Transverse colon (tissue), 4 donors: ENCODE measurements around the gene APIP. TPM values are rescaled to one million over a fixed set of nuclear protein-coding genes. Genes with fewer than 3 reads are reported as not detected.

Source experiments
- DNase-seq: peaks from one replicate; pipeline ENCODE4 v3.0.0-alpha.2; 2019
- H3K27ac ChIP-seq, 4 donors: fragments of 200-600 bp; sonication (generic); 2 replicates each; pipeline ENCODE4 v1.5.1; 2016 to 2018; ENCODE audit warnings: inconsistent platforms in 4 of 4
- H3K27me3 ChIP-seq: fragments of 200-600 bp; sonication (generic); 2 replicates; pipeline ENCODE4 v1.5.1; 2017; ENCODE audit warnings: inconsistent platforms
- H3K36me3 ChIP-seq, 4 donors: fragments of 200-600 bp; sonication (generic); 2 replicates each; pipeline ENCODE4 v1.5.1; 2017 to 2019; ENCODE audit warnings: inconsistent platforms in 4 of 4
- H3K4me1 ChIP-seq, 4 donors: fragments of 200-600 bp; sonication (generic); 2 replicates each; pipeline ENCODE4 v1.5.1; 2017 to 2020; ENCODE audit warnings: inconsistent platforms in 4 of 4
- H3K4me3 ChIP-seq, 4 donors: fragments of 200-600 bp; sonication (generic); 1 replicate in 1 of 4; 2 replicates in 3 of 4; pipeline versions ENCODE4 v1.5.1 to v1.6.1; 2017 to 2019; ENCODE audit warnings: inconsistent platforms in 4 of 4
- H3K9me3 ChIP-seq, 2 donors: fragments of 200-600 bp; sonication (generic); 2 replicates each; pipeline ENCODE4 v1.5.1; 2017 to 2019; ENCODE audit warnings: inconsistent platforms in 2 of 2
- CTCF ChIP-seq, 5 experiments: fragments of 200-600 bp in 3 of 5; fragments of 450-650 bp in 2 of 5; sonication (generic) in 3 of 5; IDR thresholded peaks; 1 replicate in 2 of 5; 2 replicates in 3 of 5; pipeline ENCODE4 v1.5.1; 2016 to 2017; ENCODE audit warnings: antibody characterized with exemption in 5 of 5, inconsistent platforms in 3 of 5, mild to moderate bottlenecking in 2 of 5, moderate library complexity in 1 of 5
- EP300 ChIP-seq: sonication (generic); formaldehyde crosslinking; IDR thresholded peaks from one replicate; pipeline ENCODE4 v1.6.1; 2017; ENCODE audit warnings: antibody characterized with exemption, low read depth
- POLR2A ChIP-seq: fragments of 450-650 bp; IDR thresholded peaks from one replicate; pipeline ENCODE4 v1.6.1; 2016; ENCODE audit warnings: antibody characterized with exemption, mild to moderate bottlenecking, moderate library complexity
- POLR2AphosphoS5 ChIP-seq, 3 donors: sonication (generic); formaldehyde crosslinking; IDR thresholded peaks; one replicate each; pipeline ENCODE4 v1.6.1; 2016; ENCODE audit warnings: antibody characterized with exemption in 3 of 3
- WGBS, 2 donors: methylation state at CpG; one replicate each; pipeline ENCODE4 v1.1.5; 2018; ENCODE audit warnings: low coverage in 1 of 2; 5-methylcytosine and 5-hydroxymethylcytosine counted together
- in situ Hi-C, 4 donors: fragments of 200-750 bp; cut with MboI; loops; one replicate each; pipeline versions ENCODE4 v1.15.0 to v1.15.1; 2017; ENCODE audit warnings: low sequenced_read_pairs in 3 of 4, low pct_ligation_motif_present in 1 of 4, low pct_unique_long_range_greater_than_20kb in 1 of 4
- intact Hi-C: fragments of 100-400 bp; cut with DNase I; formaldehyde crosslinking; loops from one replicate; pipeline ENCODE4 v1.15.1; 2023; ENCODE audit warnings: low total_unique reads
- total RNA-seq, 4 donors: library from RNA; depleted of rRNA; stranded (reverse); fragments of >200 nt; gene quantifications; one replicate each; pipeline ENCODE4 v1.1.0, GENCODE V29; 2016

APIP gene
- total RNA-seq, 4 donors from 2014 or later: 9.2 to 44.3 (median 14.6) TPM

- no peak for TF ChIP-seq POLR2A
- no peak for TF ChIP-seq EP300
- no peak for TF ChIP-seq POLR2AphosphoS5 (IDR thresholded peaks at IDR 0.05)
- no peaks in the 10 kb centered on the region for H3K27me3 ChIP-seq
- no peak overlapping the region for H3K27ac ChIP-seq
- intact Hi-C loops: no loop called here
- DNase-seq: no peak
- no peaks in the 10 kb centered on the region for H3K9me3 ChIP-seq
- in situ Hi-C loops: no loop called here
- peaks cover 0 to 41% (median 16%) of the 10 kb centered on the region in 4 donors for H3K4me1 ChIP-seq
- H3K4me3 ChIP-seq: no peak overlapping the region
- H3K36me3 ChIP-seq: no peaks in the 10 kb centered on the region
Measured at GRCh38 chr11:34851916-34852315, 64.3 kb downstream of the APIP start.

GRCh38 chr11:34850334-34850733 is 65.8 kb downstream of the APIP start:
- no peak overlapping the region for H3K4me3 ChIP-seq
- TF ChIP-seq POLR2AphosphoS5 (IDR thresholded peaks at IDR 0.05) (peak in 2 of 3 donors; percentile 10 to 52), CTCF (IDR thresholded peaks at IDR 0.05) (no peak)
- H3K36me3 ChIP-seq: no peaks in the 10 kb centered on the region
- peaks cover 0 to 32% (median 14%) of the 10 kb centered on the region in 4 donors for H3K4me1 ChIP-seq
- H3K9me3 ChIP-seq: no peaks in the 10 kb centered on the region
- 52 to 53% methylated on average over 4 of the region's 4 CpGs for WGBS, 2 donors
- peak overlapping the region; percentile 77 to 82 (median 78) for H3K27ac ChIP-seq
- in situ Hi-C loops: no loop called here
- DNase-seq: peak; percentile 51
- intact Hi-C loops: no loop called here
- no peaks in the 10 kb centered on the region for H3K27me3 ChIP-seq

GRCh38 chr11:34846467-34846866 is 69.7 kb downstream of the APIP start:
- Histone ChIP-seq H3K4me3 (no peak overlapping the region), H3K36me3 (no peaks in the 10 kb centered on the region), H3K27me3 (no peaks in the 10 kb centered on the region), H3K27ac (no peak overlapping the region), H3K4me1 (peaks cover 0 to 15% (median 9%) of the 10 kb centered on the region in 4 donors), H3K9me3 (no peaks in the 10 kb centered on the region)
- intact Hi-C loops: no loop called here
- WGBS, 2 donors: 90 to 96% methylated on average over 2 to 3 of the region's 3 CpGs
- TF ChIP-seq EP300 (no peak), CTCF (IDR thresholded peaks at IDR 0.05) (no peak), POLR2AphosphoS5 (IDR thresholded peaks at IDR 0.05) (no peak), POLR2A (no peak)
- in situ Hi-C loops: no loop called here
- no peak for DNase-seq

GRCh38 chr11:34844463-34845112 is 71.6 kb downstream of the APIP start:
- Histone ChIP-seq H3K36me3 (no peaks in the 10 kb centered on the region), H3K27me3 (no peaks in the 10 kb centered on the region), H3K4me3 (no peak overlapping the region), H3K4me1 (peaks cover 0 to 5% (median 0%) of the 10 kb centered on the region in 4 donors), H3K27ac (no peak overlapping the region), H3K9me3 (no peaks in the 10 kb centered on the region)
- 78 to 83% methylated on average over 5 of the region's 5 CpGs for WGBS, 2 donors
- no peak for TF ChIP-seq POLR2A
- no peak for TF ChIP-seq CTCF (IDR thresholded peaks at IDR 0.05)
- no peak for TF ChIP-seq POLR2AphosphoS5 (IDR thresholded peaks at IDR 0.05)
- TF ChIP-seq EP300: no peak
- DNase-seq: no peak
- in situ Hi-C loops: no loop called here
- intact Hi-C loops: no loop called here

- Histone ChIP-seq H3K27me3 (no peaks in the 10 kb centered on the region), H3K4me1 (peaks cover 0 to 5% (median 0%) of the 10 kb centered on the region in 4 donors), H3K27ac (no peak overlapping the region), H3K9me3 (no peaks in the 10 kb centered on the region), H3K4me3 (no peak overlapping the region), H3K36me3 (no peaks in the 10 kb centered on the region)
- no peak for DNase-seq
- in situ Hi-C loops (no loop called here), intact Hi-C loops (no loop called here)
- no peak for TF ChIP-seq EP300
Measured at GRCh38 chr11:34843271-34843670, 72.9 kb downstream of the APIP start.
